HepG2 (cell line): ENCODE data around the gene BSN. TPM values are rescaled to one million over a fixed set of nuclear protein-coding genes. Genes with fewer than 3 reads are reported as not detected.

ENCODE experiments used
- ATAC-seq: fragments of 200-7000 bp; cut with Tn5 transposase; 3 replicates; pipeline ENCODE4 v1.9.1; 2020; ENCODE audit warnings: mild to moderate bottlenecking, moderate library complexity
- BruUV-seq: library from RNA; stranded (reverse); fragments of 400-500 nt; replicated peaks from 2 replicates; lab custom pipeline; 2021; lab: Mats Ljungman, UMichigan
- CTCF ChIA-PET: fragments of 300-600 bp; formaldehyde crosslinking; extraction: SDS; loops from one replicate; lab custom pipeline; 2021; ENCODE audit warnings: low total read pairs, inconsistent platforms, low intra/inter-chr PET ratio; lab: Yijun Ruan, JAX
- POLR2A ChIA-PET: fragments of 350-600 bp; sonication (Branson Sonifier 250); formaldehyde crosslinking; loops from one replicate; lab custom pipeline; 2020; ENCODE audit warnings: antibody characterized with exemption, inconsistent platforms; lab: Yijun Ruan, JAX
- DNase-seq: peaks from one replicate; pipeline ENCODE4 v3.0.0-alpha.2; 2015; ENCODE audit warnings: low spot score
- FAIRE-seq: peaks from 3 replicates; lab custom pipeline; 2011; peaks lifted over from hg19 to GRCh38; lab: Jason Lieb, UNC
- H2AFZ ChIP-seq: one replicate; pipeline ENCODE4 v1.6.1; 2011; ENCODE audit warnings: low read length, inconsistent platforms
- H3K27ac ChIP-seq: fragments of 300-600 bp; 3 replicates; pipeline ENCODE4 v1.8.0; 2011; ENCODE audit warnings: mixed run types, mild to moderate bottlenecking, mixed read lengths, low read length, inconsistent platforms; ENCODE audit not compliant: insufficient read depth; ENCODE audit errors: extremely low read length
- H3K27me3 ChIP-seq, 2 experiments: fragments of 200-600 bp in 1 of 2; 2 replicates in 1 of 2; 3 replicates in 1 of 2; pipeline versions ENCODE4 v1.6.0 to v1.8.0; 2011; ENCODE audit warnings: low read length in 2 of 2, mild to moderate bottlenecking in 2 of 2, moderate library complexity in 2 of 2, inconsistent platforms in 1 of 2; ENCODE audit not compliant: insufficient read depth in 2 of 2, control insufficient read depth in 1 of 2
- H3K36me3 ChIP-seq, 2 experiments: fragments of 200-600 bp in 1 of 2; replicated peaks in 1 of 2; 2 replicates in 1 of 2; 3 replicates in 1 of 2; pipeline versions ENCODE4 v1.5.1 to v1.8.0; 2011; ENCODE audit warnings: low read length in 2 of 2, inconsistent platforms in 1 of 2; ENCODE audit not compliant: insufficient read depth in 2 of 2, control insufficient read depth in 1 of 2
- H3K4me1 ChIP-seq: 2 replicates; pipeline ENCODE4 v1.5.1; 2012; ENCODE audit warnings: low read length, inconsistent platforms; ENCODE audit not compliant: insufficient read depth
- H3K4me2 ChIP-seq: 2 replicates; pipeline ENCODE4 v1.6.0; 2011; ENCODE audit warnings: low read depth, low read length, inconsistent platforms
- H3K4me3 ChIP-seq, 3 experiments: fragments of 200-600 bp in 1 of 3; sonication (generic), shearing (Covaris generic) in 1 of 3; replicated peaks in 1 of 3; 2 replicates each; pipeline ENCODE4 v1.5.1; 2011 to 2016; ENCODE audit warnings: low read length in 3 of 3, inconsistent platforms in 2 of 3, low read depth in 2 of 3, mild to moderate bottlenecking in 2 of 3, control low read depth in 1 of 3, mixed read lengths in 1 of 3; ENCODE audit not compliant: insufficient read depth in 1 of 3
- H3K79me2 ChIP-seq: one replicate; pipeline ENCODE4 v1.6.1; 2011; ENCODE audit warnings: low read length, inconsistent platforms; ENCODE audit not compliant: insufficient read depth
- H3K9ac ChIP-seq: 2 replicates; pipeline ENCODE4 v1.6.0; 2011; ENCODE audit warnings: mild to moderate bottlenecking, low read depth, low read length, inconsistent platforms; ENCODE audit not compliant: insufficient read depth
- H3K9me3 ChIP-seq: 2 replicates; pipeline ENCODE4 v1.5.1; 2012; ENCODE audit warnings: mild to moderate bottlenecking, low read length
- H4K20me1 ChIP-seq: 2 replicates; pipeline ENCODE4 v1.6.0; 2011; ENCODE audit warnings: inconsistent platforms, mild to moderate bottlenecking, low read length, moderate library complexity; ENCODE audit not compliant: insufficient read depth
- CBX5 ChIP-seq: sonication (generic); formaldehyde crosslinking; IDR thresholded peaks from 2 replicates; pipeline ENCODE4 v1.4.0; 2020; ENCODE audit warnings: missing genetic modification reagents, borderline replicate concordance
- EP300 ChIP-seq, 3 experiments: sonication (generic) in 1 of 3; formaldehyde crosslinking in 1 of 3; IDR thresholded peaks; 2 replicates each; pipeline versions ENCODE4 v1.5.1 to v1.6.1; 2011 to 2020; ENCODE audit warnings: low read depth in 2 of 3, low read length in 2 of 3, borderline replicate concordance in 1 of 3, improper control_type of control experiment in 1 of 3, mild to moderate bottlenecking in 1 of 3, missing genetic modification reagents in 1 of 3, moderate library complexity in 1 of 3
- GATAD1 ChIP-seq: IDR thresholded peaks from 2 replicates; pipeline ENCODE4 v1.6.1; 2016; ENCODE audit warnings: missing genetic modification reagents, missing compliant biosample characterization
- MED13 ChIP-seq: sonication (generic); formaldehyde crosslinking; IDR thresholded peaks from 2 replicates; pipeline ENCODE4 v1.5.0; 2020; ENCODE audit warnings: missing genetic modification reagents
- NFYB ChIP-seq: sonication (generic); formaldehyde crosslinking; IDR thresholded peaks from 2 replicates; pipeline ENCODE4 v1.4.0; 2020; ENCODE audit warnings: missing genetic modification reagents
- RBAK ChIP-seq: sonication (generic); formaldehyde crosslinking; IDR thresholded peaks from 2 replicates; pipeline ENCODE4 v1.5.1; 2020; ENCODE audit warnings: mild to moderate bottlenecking, missing genetic modification reagents
- ZNF513 ChIP-seq: sonication (generic); formaldehyde crosslinking; conservative IDR thresholded peaks from 2 replicates; pipeline ENCODE4 v1.5.0; 2020; ENCODE audit warnings: missing genetic modification reagents
- ZNF644 ChIP-seq: IDR thresholded peaks from 2 replicates; pipeline ENCODE4 v1.6.1; 2016; ENCODE audit warnings: low read depth
- ZNF713 ChIP-seq: sonication (generic); formaldehyde crosslinking; IDR thresholded peaks from 2 replicates; pipeline ENCODE4 v1.4.0; 2020; ENCODE audit warnings: mild to moderate bottlenecking, missing genetic modification reagents
- WGBS: methylation state at CpG from one replicate; pipeline ENCODE4 v1.1.6; 2017; ENCODE audit warnings: low lambda C conversion rate; 5-methylcytosine and 5-hydroxymethylcytosine counted together
- in situ Hi-C: cut with HindIII; loops from 2 replicates; pipeline ENCODE4 v1.10.0; 2017; ENCODE audit warnings: low pct_unique_long_range_greater_than_20kb; ENCODE audit not compliant: extremely low pct_ligation_motif_present
- intact Hi-C: fragments of 100-400 bp; cut with micrococcal nuclease; formaldehyde crosslinking; loops from one replicate; pipeline ENCODE4 v1.10.0; 2022; ENCODE audit not compliant: unreplicated experiment
- polyA plus RNA-seq, 8 experiments: library from polyadenylated mRNA; depleted of rRNA in 3 of 8; stranded (reverse) in 7 of 8; unstranded in 1 of 8; fragments of >200 nt; fragmentation: Illumina TruSeq in 4 of 8; extraction: Trizol in 4 of 8; gene quantifications; 2 replicates each; pipeline versions ENCODE4 v1.2.1 to v1.2.3, GENCODE V29; 2011 to 2016; ENCODE audit warnings: low read depth in 4 of 8, missing spikeins in 1 of 8, mixed read lengths in 1 of 8; ENCODE audit not compliant: insufficient read depth in 1 of 8
- total RNA-seq, 5 experiments: library from RNA; depleted of rRNA; stranded (reverse); fragments of >200 nt; fragmentation: Illumina TruSeq; extraction: Trizol; gene quantifications; 2 replicates each; pipeline ENCODE4 v1.2.3, GENCODE V29; 2016; ENCODE audit warnings: low read depth in 1 of 5
- TF ChIP-seq, protein P1 (sequence below): sonication (generic); formaldehyde crosslinking; IDR thresholded peaks from 2 replicates; pipeline ENCODE4 v1.4.0; 2020; ENCODE audit warnings: missing genetic modification reagents, borderline replicate concordance

Gene BSN
- total and polyA plus RNA-seq, 2 of the 13 experiments (the other 11 are each of a cell fraction or from before 2014, with no cell fraction given) = 0.42 to 0.86 TPM

DNA sequence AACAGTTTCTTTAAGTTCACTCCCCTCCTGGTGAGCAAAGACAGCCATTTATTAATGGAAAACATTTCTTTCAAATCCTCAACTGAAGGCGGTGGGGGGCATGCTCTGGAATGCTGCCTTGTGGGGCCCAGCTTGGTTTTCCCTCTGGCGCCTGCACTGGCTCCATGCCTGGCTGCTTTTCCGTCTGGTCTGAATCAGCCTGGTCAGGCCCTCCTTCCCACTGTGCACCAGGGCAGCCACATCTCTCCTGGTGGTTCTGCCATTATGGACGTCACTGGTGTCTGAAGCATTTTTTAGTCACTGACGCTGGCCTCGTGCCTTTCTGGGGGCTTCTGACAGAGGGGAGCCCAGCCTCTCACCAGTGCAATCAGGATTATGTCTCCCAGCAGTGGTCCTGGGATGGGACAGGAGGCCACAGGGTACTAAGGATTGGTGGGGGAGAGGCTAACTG lies 62.2 kb downstream of the BSN start:
- ChIA-PET CTCF (no interaction called here), POLR2A (no interaction called here)
- H3K4me2 ChIP-seq = no peak overlapping the region
- H3K36me3 ChIP-seq = no peaks in the 10 kb centered on the region
- H3K79me2 ChIP-seq = no peaks in the 10 kb centered on the region
- in situ Hi-C loops = no loop called here
- DNase-seq (no peak), ATAC-seq (no peak), FAIRE-seq (no peak)
- H3K27ac ChIP-seq = no peak overlapping the region
- TF ChIP-seq RBAK (CRISPR knock-in tag) = no peak
- no peaks in the 10 kb centered on the region for H3K27me3 ChIP-seq
- BruUV-seq = no TSS peak
- no peaks in the 10 kb centered on the region for H3K9me3 ChIP-seq
- no peaks in the 10 kb centered on the region for H4K20me1 ChIP-seq
- no peak overlapping the region for H3K9ac ChIP-seq
- no peak overlapping the region for H3K4me3 ChIP-seq
- peaks cover 12% of the 10 kb centered on the region for H3K4me1 ChIP-seq
- H2AFZ ChIP-seq = no peak overlapping the region
- WGBS = 90% methylated on average over 6 of the region's 6 CpGs
- intact Hi-C loops = no loop called here

GRCh38 chr3:49617390-49618013 lies 63.2 kb downstream of the BSN start:
- BruUV-seq = no TSS peak
- Histone ChIP-seq H3K27ac (no peak overlapping the region), H4K20me1 (no peaks in the 10 kb centered on the region), H3K27me3 (no peaks in the 10 kb centered on the region), H3K4me2 (no peak overlapping the region), H3K9me3 (no peaks in the 10 kb centered on the region), H2AFZ (no peak overlapping the region), H3K4me1 (peaks cover 7% of the 10 kb centered on the region; the same call in 1 of the 2 replicates), H3K79me2 (no peaks in the 10 kb centered on the region), H3K36me3 (no peaks in the 10 kb centered on the region), H3K9ac (no peak overlapping the region), H3K4me3 (no peak overlapping the region)
- WGBS = 81% methylated on average over 7 of the region's 7 CpGs
- in situ Hi-C loops (no loop called here), intact Hi-C loops (no loop called here)
- POLR2A ChIA-PET = no interaction called here
- ATAC-seq (no peak), DNase-seq (no peak), FAIRE-seq (no peak)
- CTCF ChIA-PET = no interaction called here
- TF ChIP-seq ZNF644 = no peak
- no peak for TF ChIP-seq CBX5 (CRISPR knock-in tag)
- TF ChIP-seq ZNF513 (CRISPR knock-in tag) = no peak
- TF ChIP-seq EP300 (IDR thresholded peaks at IDR 0.05; ENCODE audit: low read depth in 2 of 2, low read length in 2 of 2) = no peak
- no peak for TF ChIP-seq EP300 (CRISPR knock-in tag; IDR thresholded peaks at IDR 0.05; ENCODE audit: borderline replicate concordance)
- TF ChIP-seq GATAD1 (CRISPR knock-in tag) = no peak
- TF ChIP-seq NFYB (CRISPR knock-in tag) = no peak
- TF ChIP-seq, protein P1, sequence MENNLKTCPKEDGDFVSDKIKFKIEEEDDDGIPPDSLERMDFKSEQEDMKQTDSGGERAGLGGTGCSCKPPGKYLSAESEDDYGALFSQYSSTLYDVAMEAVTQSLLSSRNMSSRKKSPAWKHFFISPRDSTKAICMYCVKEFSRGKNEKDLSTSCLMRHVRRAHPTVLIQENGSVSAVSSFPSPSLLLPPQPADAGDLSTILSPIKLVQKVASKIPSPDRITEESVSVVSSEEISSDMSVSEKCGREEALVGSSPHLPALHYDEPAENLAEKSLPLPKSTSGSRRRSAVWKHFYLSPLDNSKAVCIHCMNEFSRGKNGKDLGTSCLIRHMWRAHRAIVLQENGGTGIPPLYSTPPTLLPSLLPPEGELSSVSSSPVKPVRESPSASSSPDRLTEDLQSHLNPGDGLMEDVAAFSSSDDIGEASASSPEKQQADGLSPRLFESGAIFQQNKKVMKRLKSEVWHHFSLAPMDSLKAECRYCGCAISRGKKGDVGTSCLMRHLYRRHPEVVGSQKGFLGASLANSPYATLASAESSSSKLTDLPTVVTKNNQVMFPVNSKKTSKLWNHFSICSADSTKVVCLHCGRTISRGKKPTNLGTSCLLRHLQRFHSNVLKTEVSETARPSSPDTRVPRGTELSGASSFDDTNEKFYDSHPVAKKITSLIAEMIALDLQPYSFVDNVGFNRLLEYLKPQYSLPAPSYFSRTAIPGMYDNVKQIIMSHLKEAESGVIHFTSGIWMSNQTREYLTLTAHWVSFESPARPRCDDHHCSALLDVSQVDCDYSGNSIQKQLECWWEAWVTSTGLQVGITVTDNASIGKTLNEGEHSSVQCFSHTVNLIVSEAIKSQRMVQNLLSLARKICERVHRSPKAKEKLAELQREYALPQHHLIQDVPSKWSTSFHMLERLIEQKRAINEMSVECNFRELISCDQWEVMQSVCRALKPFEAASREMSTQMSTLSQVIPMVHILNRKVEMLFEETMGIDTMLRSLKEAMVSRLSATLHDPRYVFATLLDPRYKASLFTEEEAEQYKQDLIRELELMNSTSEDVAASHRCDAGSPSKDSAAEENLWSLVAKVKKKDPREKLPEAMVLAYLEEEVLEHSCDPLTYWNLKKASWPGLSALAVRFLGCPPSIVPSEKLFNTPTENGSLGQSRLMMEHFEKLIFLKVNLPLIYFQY (CRISPR knock-in tag) = no peak
- TF ChIP-seq MED13 (CRISPR knock-in tag) = no peak
- TF ChIP-seq ZNF713 (CRISPR knock-in tag) = no peak
